CD4-positive, alpha-beta memory T cell (primary cell): ENCODE data around the gene HCRT. TPM values are rescaled to one million over a fixed set of nuclear protein-coding genes. Genes with fewer than 3 reads are reported as not detected.
A peak's percentile ranks its signal among the peaks of the same experiment; 100 is the strongest.

Experiments used
- CTCF ChIA-PET: fragments of 350-600 bp; sonication (Branson Sonifier 250); formaldehyde crosslinking; loops from one replicate; lab custom pipeline; 2021; ENCODE audit warnings: inconsistent platforms; ENCODE audit not compliant: partially characterized antibody; lab: Charles Lee
- POLR2A ChIA-PET: fragments of 350-600 bp; sonication (Branson Sonifier 250); formaldehyde crosslinking; loops from one replicate; lab custom pipeline; 2021; ENCODE audit not compliant: partially characterized antibody; lab: Charles Lee
- DNase-seq, 5 donors: peaks; one replicate each; pipeline versions ENCODE4 v3.0.0 to v3.0.0-alpha.2; 2020 to 2022; ENCODE audit warnings: mixed read lengths in 1 of 5
- H3K27ac ChIP-seq: one replicate; pipeline ENCODE4 v1.7.0; 2013; ENCODE audit warnings: low read depth, low read length
- H3K27me3 ChIP-seq: 2 replicates; pipeline ENCODE4 v1.7.0; 2013; ENCODE audit warnings: mild to moderate bottlenecking, low read length, moderate library complexity; ENCODE audit not compliant: insufficient read depth
- H3K36me3 ChIP-seq: 2 replicates; pipeline ENCODE4 v1.7.0; 2013; ENCODE audit warnings: mild to moderate bottlenecking, low read length, moderate library complexity; ENCODE audit not compliant: insufficient read depth
- H3K4me1 ChIP-seq: 2 replicates; pipeline ENCODE4 v1.7.0; 2013; ENCODE audit warnings: mild to moderate bottlenecking, low read length, moderate library complexity; ENCODE audit not compliant: insufficient read depth
- H3K4me3 ChIP-seq, 2 donors: one replicate each; pipeline ENCODE4 v1.7.0; 2013; ENCODE audit warnings: low read length in 2 of 2, mild to moderate bottlenecking in 1 of 2
- H3K9me3 ChIP-seq, 2 donors: one replicate each; pipeline ENCODE4 v1.7.0; 2013; ENCODE audit warnings: low read length in 2 of 2, control low read depth in 1 of 2; ENCODE audit not compliant: control insufficient read depth in 1 of 2
- H3K27ac Mint-ChIP-seq, 7 donors: one replicate each; pipeline ENCODE4 v1.8.0; 2020 to 2021; ENCODE audit warnings: mixed read lengths in 7 of 7, mild to moderate bottlenecking in 6 of 7, inconsistent platforms in 3 of 7, moderate library complexity in 3 of 7
- H3K27me3 Mint-ChIP-seq, 2 donors: one replicate each; pipeline ENCODE4 v1.8.0; 2020 to 2021; ENCODE audit warnings: mixed read lengths in 2 of 2
- H3K36me3 Mint-ChIP-seq, 2 donors: one replicate each; pipeline ENCODE4 v1.8.0; 2020 to 2021; ENCODE audit warnings: mixed read lengths in 2 of 2, inconsistent platforms in 1 of 2, mild to moderate bottlenecking in 1 of 2
- H3K4me1 Mint-ChIP-seq, 4 donors: one replicate each; pipeline ENCODE4 v1.8.0; 2020 to 2021; ENCODE audit warnings: mixed read lengths in 4 of 4, mild to moderate bottlenecking in 1 of 4
- H3K4me3 Mint-ChIP-seq, 8 donors: one replicate each; pipeline ENCODE4 v1.8.0; 2020 to 2021; ENCODE audit warnings: mixed read lengths in 8 of 8, mild to moderate bottlenecking in 7 of 8, moderate library complexity in 6 of 8, inconsistent platforms in 3 of 8
- H3K9me3 Mint-ChIP-seq, 8 donors: one replicate each; pipeline ENCODE4 v1.8.0; 2020 to 2021; ENCODE audit warnings: mixed read lengths in 8 of 8, mild to moderate bottlenecking in 5 of 8, inconsistent platforms in 3 of 8, moderate library complexity in 1 of 8
- intact Hi-C: fragments of 100-400 bp; cut with micrococcal nuclease; formaldehyde crosslinking; loops from one replicate; pipeline ENCODE4 v1.15.1; 2023
- polyA plus RNA-seq, 2 donors: library from polyadenylated mRNA; unstranded; fragments of 300-500 nt; fragmentation: Illumina TruSeq; gene quantifications; one replicate each; pipeline ENCODE4 v1.2.3, GENCODE V29; 2021
- total RNA-seq, 2 experiments: library from RNA; stranded (reverse); gene quantifications; one replicate each; pipeline ENCODE4 v1.2.3, GENCODE V29; 2021

HCRT gene
- total and polyA plus RNA-seq, 4 experiments from 2014 or later: not detected

DNA sequence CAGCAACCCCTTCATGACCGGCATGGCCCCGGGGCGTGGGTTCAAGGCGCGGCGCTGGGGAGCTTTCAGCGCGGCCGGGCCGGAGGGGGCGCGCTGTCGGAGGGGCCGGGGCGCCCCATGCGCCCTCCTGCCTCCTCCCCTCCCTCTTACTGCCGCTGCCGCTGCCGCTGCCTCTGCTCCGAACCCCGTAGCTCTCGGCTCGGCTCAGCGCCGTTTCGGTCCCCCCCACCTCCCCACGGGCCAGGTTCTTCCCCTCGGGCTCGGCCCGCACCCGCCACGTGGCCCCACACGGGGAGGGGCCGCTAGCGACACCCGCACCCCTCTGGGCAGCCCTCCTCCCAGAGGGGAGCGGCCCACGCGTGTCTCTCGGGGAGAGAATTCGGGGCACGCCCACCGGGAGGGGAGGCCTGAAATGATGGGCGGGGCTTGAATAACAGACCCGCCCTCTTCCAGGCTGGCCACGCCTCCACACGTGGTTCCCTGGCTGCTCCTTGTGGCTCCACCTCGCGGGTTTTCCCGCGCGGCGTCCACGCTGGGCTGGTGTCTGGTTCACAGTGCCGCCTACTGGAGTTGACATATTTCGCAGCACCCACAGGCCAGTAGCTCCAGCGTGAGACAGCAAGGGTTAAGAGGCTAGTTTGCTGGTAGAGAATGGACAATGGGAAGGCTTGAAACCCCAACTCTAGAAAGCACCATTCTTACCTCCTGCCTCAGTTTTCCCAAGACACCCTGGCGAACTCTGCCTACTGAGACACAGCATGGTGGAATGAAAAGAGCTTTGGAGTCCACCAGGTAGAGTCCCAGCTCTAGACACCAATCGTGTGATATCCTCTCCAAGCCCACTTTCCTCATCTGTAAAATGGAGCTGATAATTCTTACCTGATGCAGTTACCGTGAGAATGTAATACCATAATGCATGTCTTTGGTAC, 4.1 kb downstream of the HCRT start, which contains the start of gene KCNH4:
Gene KCNH4, minus strand, starts transcription at position 221 of the 929 bp plus-strand sequence. Its CDS starts 197 bp downstream, at position 24.
- Mint-ChIP-seq H3K4me3 (peak within 1 kb of the TSS; percentile 48 to 84 (median 67)), H3K27ac (peak within 1 kb of the TSS in 4 of 7 donors; percentile 15 to 85 (median 26)), H3K4me1 (peaks cover 28 to 65% (median 44%) of the 10 kb centered on the region in 4 donors), H3K9me3 (peaks cover 0 to 2% (median 0%) of the 10 kb centered on the region in 8 donors), H3K27me3 (peaks cover 0 to 5% of the 10 kb centered on the region in 2 donors), H3K36me3 (no peaks in the 10 kb centered on the region)
- no peak within 1 kb of the TSS for H3K27ac ChIP-seq
- no peaks in the 10 kb centered on the region for H3K9me3 ChIP-seq
- CTCF ChIA-PET: interaction anchor here (0.6 to 3.9 kb wide), 15 partner anchors 9 to 164 kb away, joined by 3 to 15 read pairs (median 4); partner anchors contain the start of genes DNAJC7, GHDC and KAT2A
- intact Hi-C loops: loop anchor here (1.0 to 5.0 kb wide), 3 partner anchors 26 to 154 kb away; no protein-coding TSS in a partner anchor
- H3K27me3 ChIP-seq: no peaks in the 10 kb centered on the region
- POLR2A ChIA-PET: interaction anchor here (0.9 to 5.8 kb wide), 7 partner anchors 9 to 164 kb away, joined by 3 to 50 read pairs (median 4); partner anchors contain the start of genes DHX58, DNAJC7 and GHDC
- H3K4me3 ChIP-seq: peak within 1 kb of the TSS in 1 of 2 donors; percentile 53
- DNase-seq: peak; percentile 81 to 90 (median 85)
- H3K4me1 ChIP-seq: peaks cover 65% of the 10 kb centered on the region
- no peaks in the 10 kb centered on the region for H3K36me3 ChIP-seq

DNA sequence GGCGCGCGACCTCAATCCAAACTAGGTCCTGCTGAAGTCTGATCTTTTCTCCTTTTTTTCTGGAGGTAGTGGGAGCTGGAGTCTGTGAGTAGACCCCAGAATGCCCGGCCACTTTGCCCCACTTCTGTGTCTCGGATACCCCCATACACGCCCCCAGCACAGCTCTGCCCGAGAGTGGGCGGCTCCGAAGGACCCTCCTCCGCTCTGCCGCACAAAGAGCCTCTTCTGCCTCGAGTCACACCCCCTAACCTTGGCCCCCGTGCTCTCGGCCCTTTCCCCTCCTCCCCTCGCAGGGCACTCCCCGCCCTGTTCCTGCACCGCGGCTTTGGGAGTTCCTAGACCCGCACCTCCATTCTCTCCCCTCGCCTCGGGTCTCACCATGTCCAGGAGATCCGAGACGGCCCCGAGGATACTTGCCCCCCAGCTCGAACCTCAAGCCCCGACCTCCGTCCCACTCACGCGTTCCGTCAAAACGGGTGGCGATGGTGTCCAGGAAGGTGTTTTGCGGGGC, 4.8 kb downstream of the HCRT start:
- peak overlapping the region in 2 of 7 donors; percentile 15 to 69 for H3K27ac Mint-ChIP-seq

DNA sequence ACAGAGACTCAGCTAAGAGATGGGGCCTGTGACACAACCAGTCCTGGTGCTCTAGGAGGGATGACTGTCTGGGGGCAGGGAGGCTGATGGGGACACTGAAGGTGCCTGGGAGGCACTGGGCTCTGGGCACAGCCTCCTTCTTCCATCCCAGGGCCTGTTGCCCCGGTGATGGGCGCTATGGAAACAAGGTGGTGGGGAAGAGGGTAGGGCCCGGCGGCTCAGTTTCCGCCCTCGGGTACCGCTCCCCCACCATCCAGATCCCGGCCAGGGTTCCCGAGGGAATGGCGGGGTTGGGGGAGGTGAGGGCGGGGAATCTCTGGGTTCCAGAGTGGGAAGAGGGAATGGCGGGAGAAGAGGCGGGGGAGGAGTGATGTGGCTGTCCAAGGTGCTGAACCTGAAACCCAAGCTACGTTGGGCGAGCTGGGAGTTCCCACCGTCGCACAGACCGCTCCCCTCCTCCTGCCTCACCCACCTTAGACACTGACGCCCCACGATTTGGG, 5.3 kb downstream of the HCRT start:
- Mint-ChIP-seq H3K36me3 (no peaks in the 10 kb centered on the region), H3K9me3 (peaks cover 0 to 2% (median 0%) of the 10 kb centered on the region in 8 donors), H3K4me1 (peaks cover 26 to 62% (median 41%) of the 10 kb centered on the region in 4 donors), H3K27ac (peak overlapping the region in 2 of 7 donors; percentile 66 to 69), H3K27me3 (peaks cover 0 to 5% of the 10 kb centered on the region in 2 donors), H3K4me3 (peak overlapping the region; percentile 48 to 84 (median 67))
- H3K36me3 ChIP-seq: no peaks in the 10 kb centered on the region
- no peaks in the 10 kb centered on the region for H3K9me3 ChIP-seq
- H3K4me1 ChIP-seq: peaks cover 60% of the 10 kb centered on the region
- intact Hi-C loops: loop anchor here (5.0 kb wide), 2 partner anchors 63 to 153 kb away; no protein-coding TSS in a partner anchor
- CTCF ChIA-PET: interaction anchor here (0.7 to 3.9 kb wide), 5 partner anchors 9 to 155 kb away, joined by 4 to 15 read pairs (median 9); partner anchors contain the start of gene GHDC
- no peaks in the 10 kb centered on the region for H3K27me3 ChIP-seq
- POLR2A ChIA-PET: interaction anchor here (1.2 to 5.8 kb wide), 5 partner anchors 10 to 163 kb away, joined by 3 to 50 read pairs (median 5); partner anchors contain the start of genes DNAJC7 and GHDC
- H3K27ac ChIP-seq: no peak overlapping the region
- DNase-seq: peak in 2 of 5 donors; percentile 29 to 53
- H3K4me3 ChIP-seq: no peak overlapping the region

More for the DNA sequence above, 4.8 kb downstream of the HCRT start:
- H3K27me3 Mint-ChIP-seq: peaks cover 0 to 5% of the 10 kb centered on the region in 2 donors
- H3K4me3 Mint-ChIP-seq: peak overlapping the region; percentile 43 to 76 (median 63)
- Histone ChIP-seq H3K36me3 (no peaks in the 10 kb centered on the region), H3K4me3 (peak overlapping the region in 1 of 2 donors; percentile 53), H3K4me1 (peaks cover 65% of the 10 kb centered on the region), H3K27me3 (no peaks in the 10 kb centered on the region), H3K9me3 (no peaks in the 10 kb centered on the region), H3K27ac (no peak overlapping the region)
- peak in 1 of 5 donors; percentile 4 for DNase-seq
- no peaks in the 10 kb centered on the region for H3K36me3 Mint-ChIP-seq
- CTCF ChIA-PET: interaction anchor here (1.1 to 3.9 kb wide), 6 partner anchors 9 to 163 kb away, joined by 3 to 15 read pairs (median 8); partner anchors contain the start of genes DNAJC7 and GHDC
- H3K9me3 Mint-ChIP-seq: peaks cover 0 to 2% (median 0%) of the 10 kb centered on the region in 8 donors
- POLR2A ChIA-PET: interaction anchor here (1.2 to 5.8 kb wide), 6 partner anchors 10 to 163 kb away, joined by 3 to 50 read pairs (median 4); partner anchors contain the start of genes DHX58, DNAJC7 and GHDC
- H3K4me1 Mint-ChIP-seq: peaks cover 28 to 65% (median 44%) of the 10 kb centered on the region in 4 donors
- intact Hi-C loops: loop anchor here (5.0 kb wide), 2 partner anchors 63 to 153 kb away; no protein-coding TSS in a partner anchor

DNA sequence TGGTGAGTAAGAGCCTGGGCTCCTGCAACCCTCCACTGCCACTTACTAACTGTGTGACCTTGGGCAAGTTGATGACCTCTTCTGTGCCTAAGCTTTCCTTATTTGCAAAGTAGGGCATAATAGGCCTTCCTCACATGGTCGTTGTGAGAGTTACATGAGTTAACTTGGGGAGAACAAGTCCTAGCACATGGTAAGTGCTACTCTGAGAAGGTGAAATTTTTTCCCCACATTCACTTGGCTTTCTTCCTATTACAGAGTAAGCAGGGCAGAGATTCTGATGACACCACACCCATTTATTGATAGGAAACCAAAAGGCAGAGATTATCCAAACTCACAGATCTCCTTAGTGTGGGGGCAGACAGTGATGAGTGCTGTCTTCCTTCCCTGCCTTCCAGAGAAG, 5.9 kb downstream of the HCRT start:
- Histone ChIP-seq H3K4me1 (peaks cover 54% of the 10 kb centered on the region), H3K36me3 (no peaks in the 10 kb centered on the region), H3K9me3 (no peaks in the 10 kb centered on the region), H3K4me3 (no peak overlapping the region), H3K27me3 (no peaks in the 10 kb centered on the region), H3K27ac (no peak overlapping the region)
- CTCF ChIA-PET: interaction anchor here (0.7 to 3.9 kb wide), 3 partner anchors 10 to 90 kb away, joined by 4 to 15 read pairs (median 9); partner anchors contain the start of gene GHDC
- peaks cover 0 to 8% of the 10 kb centered on the region in 2 donors for H3K27me3 Mint-ChIP-seq
- intact Hi-C loops: no loop called here
- no peak for DNase-seq
- peak overlapping the region in 3 of 7 donors; percentile 59 to 69 (median 66) for H3K27ac Mint-ChIP-seq
- H3K9me3 Mint-ChIP-seq: peaks cover 0 to 2% (median 0%) of the 10 kb centered on the region in 8 donors
- H3K4me1 Mint-ChIP-seq: peaks cover 21 to 56% (median 35%) of the 10 kb centered on the region in 4 donors
- peak overlapping the region in 7 of 8 donors; percentile 13 to 84 (median 49) for H3K4me3 Mint-ChIP-seq
- POLR2A ChIA-PET: interaction anchor here (1.2 to 1.8 kb wide), 3 partner anchors 13 to 162 kb away, joined by 3 to 6 read pairs (median 4); partner anchors contain the start of gene DNAJC7
- H3K36me3 Mint-ChIP-seq: no peaks in the 10 kb centered on the region

DNA sequence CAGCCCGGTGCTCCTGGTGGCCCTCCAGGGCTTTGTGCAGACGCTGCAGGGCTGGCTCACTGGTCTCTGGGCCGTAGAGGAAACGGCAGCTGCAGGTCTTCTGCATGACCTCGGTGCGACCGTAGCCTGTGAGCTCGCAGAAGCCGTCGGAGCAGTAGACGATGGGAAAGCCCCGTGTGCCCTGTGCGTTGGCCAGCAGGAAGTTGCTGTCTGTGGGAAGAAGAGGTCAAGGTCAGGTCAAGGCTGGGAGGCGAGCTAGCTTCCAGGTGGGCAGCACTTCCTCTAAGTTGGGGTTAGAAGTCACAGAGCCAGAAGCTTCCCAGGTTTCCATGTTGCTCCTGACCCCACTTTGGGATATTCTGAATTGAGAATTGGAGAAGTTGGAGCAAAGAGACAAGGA, 6.4 kb downstream of the HCRT start:
- Mint-ChIP-seq H3K36me3 (no peaks in the 10 kb centered on the region), H3K4me3 (peak overlapping the region in 6 of 8 donors; percentile 21 to 84 (median 62)), H3K27ac (peak overlapping the region in 4 of 7 donors; percentile 63 to 71 (median 68)), H3K27me3 (peaks cover 0 to 8% of the 10 kb centered on the region in 2 donors), H3K9me3 (peaks cover 0 to 2% (median 0%) of the 10 kb centered on the region in 8 donors), H3K4me1 (peaks cover 21 to 52% (median 34%) of the 10 kb centered on the region in 4 donors)
- Histone ChIP-seq H3K27me3 (no peaks in the 10 kb centered on the region), H3K4me1 (peaks cover 51% of the 10 kb centered on the region), H3K9me3 (no peaks in the 10 kb centered on the region), H3K27ac (no peak overlapping the region), H3K36me3 (no peaks in the 10 kb centered on the region), H3K4me3 (no peak overlapping the region)
- peak in 2 of 5 donors; percentile 24 to 65 for DNase-seq
- POLR2A ChIA-PET: interaction anchor here (0.7 to 1.2 kb wide), 3 partner anchors 15 to 212 kb away, joined by 3 to 5 read pairs (median 3); partner anchors contain the start of genes CNP and GHDC
- CTCF ChIA-PET: interaction anchor here (2.0 to 3.9 kb wide), 2 partner anchors 10 to 16 kb away, joined by 9 to 15 read pairs; partner anchors contain the start of gene GHDC
- intact Hi-C loops: no loop called here

DNA sequence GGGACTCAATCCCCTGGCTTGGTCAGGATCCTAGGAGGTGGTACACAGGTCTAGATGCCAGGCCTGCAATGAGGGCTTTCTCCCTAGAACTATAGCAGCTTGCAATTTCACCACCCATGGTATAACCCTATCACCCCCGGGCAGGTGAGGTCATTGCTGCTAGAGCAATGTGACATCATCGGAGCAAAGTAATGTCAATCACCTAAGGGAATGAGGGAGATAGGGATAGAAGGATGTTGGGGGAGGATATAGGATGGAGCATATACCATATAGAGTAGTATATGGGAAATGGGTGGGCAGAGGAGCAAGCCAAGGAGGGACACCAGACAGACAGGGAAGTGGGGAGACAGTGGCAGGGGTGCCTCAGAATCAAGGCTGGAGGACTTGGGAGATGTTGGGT, 7.6 kb downstream of the HCRT start:
- H3K27me3 ChIP-seq: no peaks in the 10 kb centered on the region
- no peak for DNase-seq
- intact Hi-C loops: no loop called here
- no peak overlapping the region for H3K4me3 ChIP-seq
- no peaks in the 10 kb centered on the region for H3K36me3 Mint-ChIP-seq
- H3K4me1 ChIP-seq: peaks cover 39% of the 10 kb centered on the region
- H3K4me1 Mint-ChIP-seq: peaks cover 13 to 40% (median 25%) of the 10 kb centered on the region in 4 donors
- H3K27me3 Mint-ChIP-seq: peaks cover 0 to 8% of the 10 kb centered on the region in 2 donors
- POLR2A ChIA-PET: interaction anchor here (1.0 kb wide), 1 partner anchor 211 kb away, joined by 5 read pairs; the partner anchor contains the start of gene CNP
- no peaks in the 10 kb centered on the region for H3K9me3 ChIP-seq
- H3K27ac Mint-ChIP-seq: peak overlapping the region in 2 of 7 donors; percentile 3 to 59
- CTCF ChIA-PET: no interaction called here
- peaks cover 0 to 2% (median 0%) of the 10 kb centered on the region in 8 donors for H3K9me3 Mint-ChIP-seq
- H3K36me3 ChIP-seq: no peaks in the 10 kb centered on the region
- peak overlapping the region in 3 of 8 donors; percentile 36 to 52 (median 46) for H3K4me3 Mint-ChIP-seq
- no peak overlapping the region for H3K27ac ChIP-seq
